SK-N-SH treated with all-trans-retinoic acid at 6 μM for 48 hours (cell line): Measurements from ENCODE around the gene TIMM10B.

Experiments
- ARNTL ChIP-seq: fragments of 450-650 bp; formaldehyde crosslinking; IDR thresholded peaks from 2 replicates; pipeline ENCODE4 v1.5.0; 2020; ENCODE audit warnings: low read depth, mild to moderate bottlenecking, moderate library complexity, borderline replicate concordance
- CREB5 ChIP-seq: fragments of 250-450 bp; sonication (Bioruptor Pico); IDR thresholded peaks from 2 replicates; pipeline ENCODE4 v1.5.1; 2020; ENCODE audit warnings: low read depth, mild to moderate bottlenecking, moderate library complexity
- ESRRG ChIP-seq: fragments of 250-450 bp; sonication (Bioruptor Pico); IDR thresholded peaks from 2 replicates; pipeline ENCODE4 v1.6.1; 2021; ENCODE audit warnings: mild to moderate bottlenecking
- RARB ChIP-seq: fragments of 250-450 bp; sonication (Bioruptor Pico); IDR thresholded peaks from 2 replicates; pipeline ENCODE4 v1.8.0; 2021; ENCODE audit warnings: mild to moderate bottlenecking, moderate library complexity
- TOX ChIP-seq: fragments of 250-450 bp; sonication (Bioruptor Pico); IDR thresholded peaks from 2 replicates; pipeline ENCODE4 v1.8.0; 2021; ENCODE audit warnings: mild to moderate bottlenecking, moderate library complexity, borderline replicate concordance
- ZC3H10 ChIP-seq: fragments of 250-450 bp; sonication (Bioruptor Pico); IDR thresholded peaks from 2 replicates; pipeline ENCODE4 v1.5.1; 2021; ENCODE audit warnings: mild to moderate bottlenecking, moderate library complexity
- ZFP30 ChIP-seq: fragments of 450-650 bp; formaldehyde crosslinking; IDR thresholded peaks from 2 replicates; pipeline ENCODE4 v1.5.0; 2022; ENCODE audit warnings: mild to moderate bottlenecking, moderate library complexity
- ZNF70 ChIP-seq: fragments of 450-650 bp; formaldehyde crosslinking; IDR thresholded peaks from 2 replicates; pipeline ENCODE4 v1.5.0; 2020; ENCODE audit warnings: mild to moderate bottlenecking, moderate library complexity
- ZNF8 ChIP-seq: fragments of 450-650 bp; formaldehyde crosslinking; IDR thresholded peaks from 2 replicates; pipeline ENCODE4 v1.5.0; 2020; ENCODE audit warnings: mild to moderate bottlenecking, moderate library complexity

GRCh38 chr11:6433998-6434660, 47.2 kb upstream of the TIMM10B start:
- no peak for TF ChIP-seq ARNTL (CRISPR knock-in tag)
- TF ChIP-seq ZC3H10 (CRISPR knock-in tag) = no peak
- no peak for TF ChIP-seq CREB5 (CRISPR knock-in tag)
- TF ChIP-seq ZNF8 = no peak
- TF ChIP-seq ESRRG = no peak
- TF ChIP-seq ZFP30 = no peak
- no peak for TF ChIP-seq ZNF70 (CRISPR knock-in tag)
- TF ChIP-seq RARB = no peak
- no peak for TF ChIP-seq TOX (CRISPR knock-in tag)
